ENCODE data around the gene PKD2. TPM values are rescaled to one million over a fixed set of nuclear protein-coding genes. Genes with fewer than 3 reads are reported as not detected.

Gene PKD2
- total RNA-seq = 9.6 and 17.4 TPM in 2 replicates

GRCh38 chr4:88007304-88008121, at the start of gene PKD2:
Gene PKD2, plus strand, starts transcription at chr4:88007635. Its CDS starts 99 bp downstream, at chr4:88007734.

DNA sequence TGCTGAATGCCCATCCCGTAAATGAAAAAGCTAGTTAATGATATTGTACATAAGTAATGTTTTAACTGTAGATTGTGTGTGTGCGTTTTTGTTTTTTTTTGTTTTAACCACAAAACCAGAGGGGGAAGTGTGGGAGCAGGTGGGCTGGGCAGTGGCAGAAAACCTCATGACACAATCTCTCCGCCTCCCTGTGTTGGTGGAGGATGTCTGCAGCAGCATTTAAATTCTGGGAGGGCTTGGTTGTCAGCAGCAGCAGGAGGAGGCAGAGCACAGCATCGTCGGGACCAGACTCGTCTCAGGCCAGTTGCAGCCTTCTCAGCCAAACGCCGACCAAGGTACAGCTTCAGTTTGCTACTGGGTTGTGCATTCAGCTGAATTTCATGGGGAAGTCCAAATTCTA, 32.0 kb upstream of the PKD2 start, which contains the start of gene SPP1:
SPP1 (plus strand) TSS at position 249 of the 400 bp plus-strand sequence. CDS start 1,182 bp downstream, outside the sequence.

Other genes with a start within 250 kb of the PKD2 start
- not detected in 2 replicates for gene IBSP, start 208.1 kb upstream of the PKD2 start, total RNA-seq
- not detected in 2 replicates for gene MEPE, start 174.7 kb upstream of the PKD2 start, total RNA-seq
- 2.3 and 139 TPM in 2 replicates for gene SPP1, start 31.9 kb upstream of the PKD2 start, total RNA-seq
- under 0.01 and 0.96 TPM in 2 replicates for gene ABCG2, start 151.0 kb downstream of the PKD2 start, total RNA-seq